Hepatic stellate cell (primary cell): Measurements from ENCODE around the gene CA5B.
"Not testable (repeated sequence)": the region's sequence is repeated elsewhere in the genome, so short reads cannot be mapped to it uniquely, and the experiment has no call there.

Experiments
- DNase-seq: peaks from one replicate; pipeline ENCODE4 v3.0.0; 2011; ENCODE audit warnings: low spot score

CA5B gene

DNA sequence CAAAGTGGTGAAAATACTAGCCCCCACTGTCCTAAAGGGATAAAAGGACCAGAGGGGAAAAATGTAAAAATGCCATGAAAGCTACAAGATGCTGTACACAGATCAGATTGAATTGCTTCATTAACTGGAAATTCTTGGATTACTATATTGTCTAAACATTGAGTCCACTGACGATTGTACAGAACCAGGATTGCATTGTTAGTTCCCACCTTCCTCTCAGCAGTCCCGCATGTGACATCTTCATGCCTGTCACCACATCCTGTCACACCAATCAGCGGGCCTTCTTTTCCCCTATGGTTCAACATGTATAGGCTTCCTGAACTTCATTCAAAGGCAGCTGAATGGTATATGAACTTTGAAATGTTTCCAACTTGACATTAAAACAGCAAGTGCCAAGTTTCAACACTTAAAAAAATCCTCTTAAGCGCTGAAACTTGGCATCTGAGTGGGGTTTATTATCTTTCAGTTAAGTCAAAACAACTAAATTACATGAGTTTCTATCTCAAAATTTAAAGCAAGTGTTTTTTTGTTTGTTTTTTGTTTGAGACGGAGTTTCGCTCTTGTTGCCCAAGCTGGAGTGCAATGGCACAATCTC is 76.8 kb downstream of the CA5B start:
- no peak for DNase-seq

- peak; percentile 40 for DNase-seq
Observed at GRCh38 chrX:15815779-15816437, 77.8 kb downstream of the CA5B start.

GRCh38 chrX:15816438-15816809 is 78.4 kb downstream of the CA5B start:
- peak; percentile 14 for DNase-seq

- DNase-seq: no peak
Observed at GRCh38 chrX:15816886-15817285, 78.8 kb downstream of the CA5B start.

- no peak for DNase-seq
Observed at GRCh38 chrX:15820106-15821073, 82.3 kb downstream of the CA5B start.

- DNase-seq: no peak
Observed at GRCh38 chrX:15822922-15823321, 84.9 kb downstream of the CA5B start.

GRCh38 chrX:15825936-15826335 is 87.9 kb downstream of the CA5B start:
- DNase-seq: no peak

DNA sequence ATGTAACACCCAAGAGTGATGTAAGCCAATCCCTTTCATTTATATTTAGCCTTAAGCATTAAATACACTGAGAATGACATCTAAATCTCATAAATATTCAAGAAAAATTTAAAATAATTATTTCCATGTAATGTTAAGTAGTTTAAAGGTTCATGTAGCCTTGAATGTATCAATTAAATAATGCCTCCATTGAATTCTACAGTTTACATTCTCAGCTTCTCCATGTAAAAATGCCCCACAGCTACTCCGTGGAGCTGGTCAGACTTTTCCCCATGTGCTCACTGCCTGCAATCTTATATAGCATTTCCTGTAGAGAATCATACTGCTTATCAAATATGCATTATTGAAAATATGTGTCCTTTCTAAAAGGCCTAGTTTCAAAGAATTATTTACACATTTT is 91.1 kb downstream of the CA5B start:
- DNase-seq: no peak

GRCh38 chrX:15831347-15831746 is 93.3 kb downstream of the CA5B start:
- not testable (repeated sequence) for DNase-seq

- DNase-seq: no peak
Observed at GRCh38 chrX:15834053-15834452, 96.0 kb downstream of the CA5B start.

DNA sequence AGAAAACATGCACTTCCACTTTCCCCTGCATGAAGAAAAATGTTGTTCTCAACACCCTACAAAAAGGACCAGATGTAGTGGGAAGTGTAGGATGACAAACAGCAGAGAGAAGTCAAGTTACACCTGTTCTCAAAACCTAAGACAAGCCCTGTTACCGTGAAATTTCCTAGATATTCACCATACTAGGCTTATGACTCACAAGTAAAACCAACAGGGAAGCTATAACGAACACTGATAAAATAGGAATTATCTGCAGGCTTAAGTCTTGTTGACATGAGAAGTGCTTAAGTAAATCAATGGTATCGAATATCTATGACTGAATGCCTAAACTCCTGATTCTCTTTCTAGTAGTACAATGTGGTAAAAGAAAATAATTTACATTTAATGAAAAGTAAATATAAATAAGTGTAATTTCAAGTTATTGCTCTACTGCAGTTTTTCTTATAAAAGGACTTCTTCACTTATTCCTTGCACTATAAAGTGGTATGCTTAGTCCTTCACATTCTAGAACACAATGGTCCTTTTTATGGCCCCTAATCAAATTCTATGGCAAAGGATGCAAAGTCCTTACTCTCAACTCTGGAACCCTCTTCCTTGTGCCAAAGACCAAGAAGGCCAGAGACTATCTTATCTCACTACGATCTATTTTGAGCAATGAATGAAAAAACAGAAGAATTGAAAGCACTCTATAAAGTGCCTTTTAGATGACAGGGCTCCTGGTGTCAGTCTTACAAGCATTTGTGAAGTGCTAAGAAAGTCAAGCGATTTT is 96.9 kb downstream of the CA5B start:
- DNase-seq: no peak
